Spleen (tissue), 11 donors: Measurements from ENCODE around the gene GDAP1L1. TPM values are rescaled to one million over a fixed set of nuclear protein-coding genes. Genes with fewer than 3 reads are reported as not detected.

ENCODE experiments used
- DNase-seq: peaks from one replicate; pipeline ENCODE4 v3.0.0-alpha.2; 2020
- H3K27ac ChIP-seq, 8 donors: fragments of 200-600 bp; sonication (generic) in 7 of 8; 1 replicate in 4 of 8; 2 replicates in 4 of 8; pipeline versions ENCODE4 v1.5.0 to v1.8.0; 2016 to 2021; ENCODE audit warnings: inconsistent platforms in 4 of 8, mild to moderate bottlenecking in 4 of 8, moderate library complexity in 1 of 8
- H3K27me3 ChIP-seq, 7 donors: fragments of 200-600 bp; sonication (generic) in 6 of 7; replicated peaks in 1 of 7; 1 replicate in 4 of 7; 2 replicates in 3 of 7; pipeline versions ENCODE4 v1.5.0 to v1.8.0; 2016 to 2021; ENCODE audit warnings: inconsistent platforms in 3 of 7, mild to moderate bottlenecking in 1 of 7
- H3K36me3 ChIP-seq, 6 donors: fragments of 200-600 bp; sonication (generic) in 5 of 6; 1 replicate in 4 of 6; 2 replicates in 2 of 6; pipeline versions ENCODE4 v1.5.0 to v1.8.0; 2016 to 2021; ENCODE audit warnings: inconsistent platforms in 2 of 6
- H3K4me1 ChIP-seq, 6 donors: fragments of 200-600 bp; sonication (generic) in 5 of 6; 1 replicate in 3 of 6; 2 replicates in 3 of 6; pipeline versions ENCODE4 v1.5.0 to v1.8.0; 2016 to 2021; ENCODE audit warnings: inconsistent platforms in 3 of 6
- H3K4me3 ChIP-seq, 8 donors: fragments of 200-600 bp; sonication (generic) in 7 of 8; 1 replicate in 4 of 8; 2 replicates in 4 of 8; pipeline versions ENCODE4 v1.5.0 to v1.8.0; 2016 to 2021; ENCODE audit warnings: inconsistent platforms in 4 of 8, mild to moderate bottlenecking in 4 of 8, moderate library complexity in 2 of 8
- H3K9me3 ChIP-seq, 8 donors: fragments of 200-600 bp; sonication (generic) in 7 of 8; 1 replicate in 4 of 8; 2 replicates in 4 of 8; pipeline versions ENCODE4 v1.5.0 to v1.8.0; 2016 to 2021; ENCODE audit warnings: inconsistent platforms in 4 of 8
- CTCF ChIP-seq, 11 experiments: fragments of 200-600 bp in 7 of 11; fragments of 450-650 bp in 4 of 11; sonication (generic) in 4 of 11; IDR thresholded peaks in 8 of 11; conservative IDR thresholded peaks in 3 of 11; 1 replicate in 7 of 11; 2 replicates in 4 of 11; pipeline versions ENCODE4 v1.4.0 to v1.8.0; 2016 to 2021; ENCODE audit warnings: antibody characterized with exemption in 11 of 11, inconsistent platforms in 4 of 11, mild to moderate bottlenecking in 1 of 11
- POLR2A ChIP-seq, 3 donors: fragments of 450-650 bp; IDR thresholded peaks; one replicate each; pipeline ENCODE4 v1.5.1; 2017; ENCODE audit warnings: antibody characterized with exemption in 3 of 3, mild to moderate bottlenecking in 1 of 3
- POLR2AphosphoS5 ChIP-seq, 3 donors: sonication (generic); formaldehyde crosslinking; IDR thresholded peaks; one replicate each; pipeline ENCODE4 v1.5.1; 2017; ENCODE audit warnings: antibody characterized with exemption in 3 of 3
- WGBS, 5 donors: extraction: QIAGEN DNeasy Blood & Tissue Kit in 3 of 5; methylation state at CpG; one replicate each; pipeline versions ENCODE4 v1.1.5 to v1.1.7; 2013 to 2018; 5-methylcytosine and 5-hydroxymethylcytosine counted together
- intact Hi-C: fragments of 100-400 bp; cut with DNase I; formaldehyde crosslinking; loops from one replicate; pipeline ENCODE4 v1.15.0; 2023; ENCODE audit warnings: low total_unique reads
- polyA plus RNA-seq, 3 donors: library from polyadenylated mRNA; stranded (reverse); fragments of 200-250 nt; gene quantifications; one replicate each; pipeline ENCODE4 v1.2.1, GENCODE V29; 2013
- total RNA-seq, 7 donors: library from RNA; depleted of rRNA in 3 of 7; stranded (reverse); fragments of >200 nt in 3 of 7; fragmentation: NEBNext Ultra II Directional in 4 of 7; extraction: Animal tissue kit (Norgen Biotek cat#: 25700) in 4 of 7; gene quantifications; one replicate each; pipeline versions ENCODE4 v1.1.0 to v1.2.1, GENCODE V29; 2016 to 2021
- donor health status: healthy with polysubstance abuse.
- donor health status: DM: no; HTN: no; CAD: no; lungs with moderate emphysema.
- donor health status: DM: no; HTN: no; CAD: no.
- donor health status: Bipolar disorder and iron deficiency.
- donor health status: healthy.
- donor health status: DM: no; HTN: no; CAD: no.
- donor health status: DM: yes; HTN: yes; CAD: no.

The GDAP1L1 gene
- total and polyA plus RNA-seq, 10 donors: not detected

DNA sequence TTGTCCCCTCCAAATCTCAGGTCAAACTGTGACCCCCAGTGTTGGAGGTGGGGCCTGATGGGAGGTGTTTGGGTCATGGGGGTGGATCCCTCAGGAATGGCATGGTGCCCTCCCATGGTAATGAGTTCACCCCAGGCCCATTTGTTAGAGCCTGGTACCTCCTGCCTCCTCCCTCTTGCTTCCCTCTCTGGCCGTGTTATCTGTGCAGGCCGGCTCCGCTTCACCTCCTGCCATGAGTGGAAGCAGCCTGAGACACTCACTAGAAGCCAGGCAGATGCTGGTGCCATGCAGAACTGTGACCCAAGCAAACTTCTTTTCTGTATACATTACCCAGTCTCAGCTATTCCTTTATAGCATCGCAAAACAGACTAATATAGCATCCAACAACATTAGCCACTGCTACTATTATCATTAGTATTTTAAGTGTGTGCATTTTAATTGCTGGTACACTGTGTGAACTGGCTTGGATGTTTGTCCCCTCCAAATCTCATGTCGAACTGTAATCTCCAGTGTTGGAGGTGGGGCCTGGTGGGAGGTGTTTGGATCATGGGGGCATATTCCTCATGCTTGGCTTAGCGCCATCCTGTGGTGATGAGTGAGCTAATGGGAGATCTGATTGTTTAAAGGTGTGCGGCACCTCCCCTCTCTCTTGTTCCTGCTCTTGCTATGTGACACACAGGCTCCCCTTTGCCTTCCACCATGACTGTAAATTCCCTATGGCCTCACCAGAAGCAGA lies 24.3 kb upstream of the GDAP1L1 start:
- H3K27me3 ChIP-seq: no peaks in the 10 kb centered on the region
- WGBS, 5 donors: 77 to 87% (median 81%) methylated on average over 7 of the region's 7 CpGs
- DNase-seq: no peak
- intact Hi-C loops: no loop called here
- H3K9me3 ChIP-seq: no peaks in the 10 kb centered on the region
- no peak overlapping the region for H3K4me3 ChIP-seq
- H3K4me1 ChIP-seq: peaks cover 6 to 24% (median 13%) of the 10 kb centered on the region in 6 donors
- peaks cover 0 to 5% (median 0%) of the 10 kb centered on the region in 6 donors for H3K36me3 ChIP-seq
- TF ChIP-seq POLR2AphosphoS5 (IDR thresholded peaks at IDR 0.05): no peak
- no peak for TF ChIP-seq CTCF (IDR thresholded peaks at IDR 0.05 in 8 of 11, conservative IDR thresholded peaks at IDR 0.05 in 3 of 11)
- TF ChIP-seq POLR2A (IDR thresholded peaks at IDR 0.05): no peak
- H3K27ac ChIP-seq: no peak overlapping the region

GRCh38 chr20:44223721-44224120 lies 23.4 kb upstream of the GDAP1L1 start:
- intact Hi-C loops: no loop called here
- no peaks in the 10 kb centered on the region for H3K9me3 ChIP-seq
- H3K4me3 ChIP-seq: no peak overlapping the region
- 75 to 91% (median 84%) methylated on average over 5 of the region's 5 CpGs for WGBS, 5 donors
- no peak for DNase-seq
- TF ChIP-seq POLR2AphosphoS5 (IDR thresholded peaks at IDR 0.05) (no peak), CTCF (IDR thresholded peaks at IDR 0.05 in 8 of 11, conservative IDR thresholded peaks at IDR 0.05 in 3 of 11) (no peak), POLR2A (IDR thresholded peaks at IDR 0.05) (no peak)
- H3K4me1 ChIP-seq: peaks cover 0 to 15% (median 4%) of the 10 kb centered on the region in 6 donors
- no peak overlapping the region for H3K27ac ChIP-seq
- H3K27me3 ChIP-seq: no peaks in the 10 kb centered on the region
- peaks cover 0 to 5% (median 0%) of the 10 kb centered on the region in 6 donors for H3K36me3 ChIP-seq

DNA sequence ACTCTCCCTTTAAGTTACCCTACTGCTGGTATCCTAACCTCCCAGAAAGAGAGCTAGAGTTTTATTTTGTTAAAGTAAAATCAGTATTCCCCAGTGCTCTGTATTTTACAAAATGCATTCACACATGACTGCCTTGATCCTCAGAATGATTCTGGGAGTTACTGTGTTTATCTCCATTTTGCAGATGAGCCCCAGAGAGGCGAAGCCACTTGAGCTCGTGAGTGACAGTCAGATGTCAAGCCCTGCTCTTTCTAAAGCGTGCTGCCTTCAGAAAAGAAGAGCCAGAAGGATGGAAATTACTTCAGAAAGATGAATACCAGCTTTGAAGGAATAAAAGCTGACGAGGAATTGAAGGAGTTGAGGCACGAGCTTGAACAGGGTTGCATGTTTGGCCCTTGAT lies 22.5 kb upstream of the GDAP1L1 start:
- TF ChIP-seq CTCF (IDR thresholded peaks at IDR 0.05 in 8 of 11, conservative IDR thresholded peaks at IDR 0.05 in 3 of 11) (no peak), POLR2A (IDR thresholded peaks at IDR 0.05) (no peak), POLR2AphosphoS5 (IDR thresholded peaks at IDR 0.05) (no peak)
- 86 to 90% (median 88%) methylated on average over 5 of the region's 5 CpGs for WGBS, 5 donors
- peaks cover 0 to 5% (median 0%) of the 10 kb centered on the region in 6 donors for H3K36me3 ChIP-seq
- peaks cover 0 to 6% (median 0%) of the 10 kb centered on the region in 6 donors for H3K4me1 ChIP-seq
- DNase-seq: no peak
- H3K4me3 ChIP-seq: no peak overlapping the region
- no peaks in the 10 kb centered on the region for H3K9me3 ChIP-seq
- no peaks in the 10 kb centered on the region for H3K27me3 ChIP-seq
- intact Hi-C loops: no loop called here
- H3K27ac ChIP-seq: no peak overlapping the region

- intact Hi-C loops: no loop called here
- no peak for DNase-seq
- TF ChIP-seq CTCF (IDR thresholded peaks at IDR 0.05 in 8 of 11, conservative IDR thresholded peaks at IDR 0.05 in 3 of 11) (no peak), POLR2AphosphoS5 (IDR thresholded peaks at IDR 0.05) (no peak), POLR2A (IDR thresholded peaks at IDR 0.05) (no peak)
Measured at GRCh38 chr20:44228465-44229258, 18.4 kb upstream of the GDAP1L1 start.

More at GRCh38 chr20:44228465-44229258, 18.4 kb upstream of the GDAP1L1 start:
- Histone ChIP-seq H3K27me3 (no peaks in the 10 kb centered on the region), H3K27ac (no peak overlapping the region), H3K4me1 (no peaks in the 10 kb centered on the region), H3K4me3 (no peak overlapping the region), H3K36me3 (no peaks in the 10 kb centered on the region), H3K9me3 (no peaks in the 10 kb centered on the region)
- WGBS, 5 donors: 73 to 83% (median 79%) methylated on average over 13 to 17 of the region's 17 CpGs
